ENCODE data around the gene CA5A. TPM values are rescaled to one million over a fixed set of nuclear protein-coding genes. Genes with fewer than 3 reads are reported as not detected.
"Not testable (repeated sequence)": the region's sequence is repeated elsewhere in the genome, so short reads cannot be mapped to it uniquely, and the experiment has no call there.

CA5A gene
- polyA plus RNA-seq, 2 of the 4 experiments (the other 2 are of a cell fraction), result not detected

GRCh38 chr16:87868254-87869029, 67.9 kb downstream of the CA5A start:
- CTCF ChIA-PET, result interaction anchor here (0.6 to 15.7 kb wide), 5 partner anchors 16 to 86 kb away, joined by 4 to 269 read pairs (median 26); no protein-coding TSS in a partner anchor
- Histone ChIP-seq H3K4me2 (peak overlapping the region; percentile 79), H3K27ac (peak overlapping the region; percentile 97 to 99), H3K4me1 (peaks cover 27% of the 10 kb centered on the region), H3K4me3 (peak overlapping the region; percentile 77)
- peak; percentile 3 to 9; a peak in 5 of 6 replicates for ATAC-seq
- WGBS (ENCODE audit: missing lambda C conversion rate), result under 1% methylated on average over 37 of the region's 37 CpGs
- DNase-seq (ENCODE audit: low read depth in 1 of 2, low spot score in 1 of 2), result peak in 1 of 2 experiments; percentile 74
- TF ChIP-seq USF2 (IDR thresholded peaks at IDR 0.05) (peak; percentile 63), FOSL2 (CRISPR knock-in tag; IDR thresholded peaks at IDR 0.05) (peak; percentile 9; the same call in 1 of the 2 replicates), POLR2A (IDR thresholded peaks at IDR 0.05; ENCODE audit: low read length) (0 out of 2 replicates have a peak, but pooled peaks have one; percentile 12), MAX (IDR thresholded peaks at IDR 0.05) (peak; percentile 73), JUN (IDR thresholded peaks at IDR 0.05) (peak in 1 of 2 experiments; percentile 24; a peak in 3 of 5 replicates)
- H3K9me3 ChIP-seq; FAIRE-seq; TF ChIP-seq FOSL2 (IDR thresholded peaks at IDR 0.05): not testable (repeated sequence)
- POLR2A ChIA-PET, result interaction anchor here (0.6 to 5.2 kb wide), 10 partner anchors 9 to 103 kb away, joined by 3 to 73 read pairs (median 6); partner anchors contain the start of gene KLHDC4

- Histone ChIP-seq H3K4me2 (peak overlapping the region; percentile 79), H3K4me3 (peak overlapping the region; percentile 77), H3K27ac (peak overlapping the region; percentile 97 to 99), H3K4me1 (peaks cover 27% of the 10 kb centered on the region)
- ChIA-PET CTCF (interaction anchor here (0.6 to 15.7 kb wide), 9 partner anchors 9 to 315 kb away, joined by 3 to 269 read pairs (median 4); no protein-coding TSS in a partner anchor), POLR2A (interaction anchor here (0.7 to 2.5 kb wide), 6 partner anchors 10 to 96 kb away, joined by 3 to 10 read pairs (median 4); no protein-coding TSS in a partner anchor)
- peak in 1 of 2 experiments; percentile 57; a peak in 2 of 5 replicates for TF ChIP-seq JUN (IDR thresholded peaks at IDR 0.05)
- FAIRE-seq, ATAC-seq, H3K9me3 ChIP-seq: not testable (repeated sequence)
- WGBS (ENCODE audit: missing lambda C conversion rate), result 3% methylated on average over 16 of the region's 16 CpGs
- DNase-seq (ENCODE audit: low read depth in 1 of 2, low spot score in 1 of 2), result peak in 1 of 2 experiments; percentile 55
Measured at GRCh38 chr16:87865902-87866555, 70.3 kb downstream of the CA5A start.

GRCh38 chr16:87864331-87864989, 71.9 kb downstream of the CA5A start:
- ChIA-PET POLR2A (interaction anchor here (2.5 kb wide), 1 partner anchor 11 kb away, joined by 10 read pairs; no protein-coding TSS in a partner anchor), CTCF (interaction anchor here (9.3 to 15.7 kb wide), 2 partner anchors 12 to 82 kb away, joined by 246 to 269 read pairs; no protein-coding TSS in a partner anchor)
- ATAC-seq (no peak), DNase-seq (ENCODE audit: low read depth in 1 of 2, low spot score in 1 of 2) (peak in 1 of 2 experiments; percentile 39), FAIRE-seq (no peak)
- peaks cover 20% of the 10 kb centered on the region for H3K4me1 ChIP-seq
- WGBS (ENCODE audit: missing lambda C conversion rate), result 2% methylated on average over 15 of the region's 15 CpGs
- H3K4me2 ChIP-seq, result peak overlapping the region; percentile 79
- TF ChIP-seq RARB (CRISPR knock-in tag; IDR thresholded peaks at IDR 0.05) (peak; percentile 62; the same call in 1 of the 2 replicates), RCOR1 (IDR thresholded peaks at IDR 0.05; ENCODE audit: low read depth, low read length) (no peak), RFX5 (IDR thresholded peaks at IDR 0.05) (0 out of 2 replicates have a peak, but pooled peaks have one; percentile 21), TP53 (CRISPR knock-in tag; IDR thresholded peaks at IDR 0.05) (peak; percentile 64; the same call in 1 of the 2 replicates), NR3C1 (IDR thresholded peaks at IDR 0.05) (no peak), JUN (IDR thresholded peaks at IDR 0.05) (peak in 1 of 2 experiments; percentile 15; a peak in 1 of 5 replicates), CEBPB (IDR thresholded peaks at IDR 0.05) (no peak), EHF (CRISPR knock-in tag; IDR thresholded peaks at IDR 0.05) (no peak), POLR2AphosphoS2 (conservative IDR thresholded peaks at IDR 0.05; ENCODE audit: low read length) (0 out of 2 replicates have a peak, but pooled peaks have one; percentile 20), PBX3 (IDR thresholded peaks at IDR 0.05) (no peak), USF2 (IDR thresholded peaks at IDR 0.05) (no peak), RAD21 (conservative IDR thresholded peaks at IDR 0.05 in 1 of 2, IDR thresholded peaks at IDR 0.05 in 1 of 2) (no peak)
- H3K9me3 ChIP-seq, result no peaks in the 10 kb centered on the region
- H3K27ac ChIP-seq, result peak overlapping the region; percentile 97 to 99
- H3K4me3 ChIP-seq, result peak overlapping the region; percentile 77

All from A549 (cell line).